Measurements from ENCODE around the gene RHOC. TPM values are rescaled to one million over a fixed set of nuclear protein-coding genes. Genes with fewer than 3 reads are reported as not detected.
A peak's percentile ranks its signal among the peaks of the same experiment; 100 is the strongest.

Gene RHOC
- total RNA-seq, 1 donor from 2014 or later = 69.5 TPM

DNA sequence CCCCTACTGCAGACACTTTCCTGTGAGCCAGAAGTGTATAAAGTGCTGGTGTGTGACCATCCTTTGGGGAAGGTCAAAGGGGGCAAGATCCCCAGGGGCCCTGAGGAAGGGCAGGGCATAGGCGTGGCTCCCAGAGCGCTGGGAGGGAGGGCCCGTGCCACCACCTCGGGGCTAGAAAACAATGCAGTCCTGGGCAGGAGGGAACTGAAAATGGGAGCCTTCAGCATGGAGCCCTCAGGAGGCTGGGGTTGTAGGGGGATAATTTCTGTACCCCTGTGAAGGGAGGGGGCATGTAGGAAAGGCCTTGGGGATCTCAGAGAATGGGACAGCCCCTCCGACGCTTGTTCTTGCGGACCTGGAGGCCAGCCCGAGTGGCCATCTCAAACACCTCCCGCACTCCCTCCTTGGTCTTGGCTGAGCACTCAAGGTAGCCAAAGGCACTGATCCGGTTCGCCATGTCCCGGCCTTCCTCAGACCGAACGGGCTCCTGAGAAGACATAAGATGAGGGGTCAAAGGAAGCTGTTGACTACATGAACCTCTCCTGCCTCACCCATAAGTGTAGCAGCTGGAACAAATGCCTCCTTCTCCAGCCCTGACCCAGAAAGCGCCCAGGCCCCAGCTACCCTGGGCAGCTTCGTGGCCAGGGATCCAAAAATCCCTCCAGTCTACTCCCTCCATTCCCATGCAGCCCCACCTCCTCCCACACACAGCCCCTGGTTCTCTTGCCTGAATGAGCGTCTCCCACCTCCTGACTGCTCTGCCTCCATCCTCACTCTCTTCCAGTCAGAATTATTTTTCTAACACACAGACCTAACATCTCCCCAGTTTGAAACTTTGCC lies 5.5 kb downstream of the RHOC start:
- ATAC-seq = no peak

DNA sequence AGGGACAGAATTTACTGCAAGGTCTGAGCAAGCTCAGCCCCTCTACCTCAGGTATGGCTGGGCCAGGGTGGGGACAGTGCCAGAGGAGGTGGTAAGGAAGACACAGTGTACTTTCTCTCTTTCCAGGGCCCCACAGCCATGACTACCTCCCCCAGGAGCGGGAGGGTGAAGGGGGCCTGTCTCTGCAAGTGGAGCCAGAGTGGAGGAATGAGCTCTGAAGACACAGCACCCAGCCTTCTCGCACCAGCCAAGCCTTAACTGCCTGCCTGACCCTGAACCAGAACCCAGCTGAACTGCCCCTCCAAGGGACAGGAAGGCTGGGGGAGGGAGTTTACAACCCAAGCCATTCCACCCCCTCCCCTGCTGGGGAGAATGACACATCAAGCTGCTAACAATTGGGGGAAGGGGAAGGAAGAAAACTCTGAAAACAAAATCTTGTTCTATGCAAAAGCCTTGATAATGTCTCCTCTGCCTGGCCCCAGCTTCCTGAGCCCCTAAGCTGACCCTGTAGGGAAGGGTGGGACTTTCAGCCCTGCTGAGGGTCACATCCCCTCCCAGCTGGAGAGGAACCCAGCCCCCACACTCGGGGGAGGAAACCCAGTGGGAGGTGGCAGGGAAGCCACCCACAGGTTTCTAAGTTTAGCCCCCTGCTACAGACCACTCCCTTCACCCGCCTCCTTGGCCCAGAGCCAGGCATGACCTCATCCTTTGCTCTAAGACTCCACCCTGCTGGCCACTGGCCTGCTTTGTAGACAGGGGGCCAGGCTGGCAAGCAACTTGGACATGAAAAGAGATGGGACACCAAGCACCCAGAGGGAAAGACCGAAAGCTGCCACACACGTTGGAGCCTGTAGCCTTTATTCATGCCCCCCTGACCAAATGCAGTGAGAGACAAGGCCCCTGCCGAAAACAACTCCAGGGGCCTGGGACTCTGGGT lies 6.4 kb downstream of the RHOC start:
- peak; percentile 41 for ATAC-seq

DNA sequence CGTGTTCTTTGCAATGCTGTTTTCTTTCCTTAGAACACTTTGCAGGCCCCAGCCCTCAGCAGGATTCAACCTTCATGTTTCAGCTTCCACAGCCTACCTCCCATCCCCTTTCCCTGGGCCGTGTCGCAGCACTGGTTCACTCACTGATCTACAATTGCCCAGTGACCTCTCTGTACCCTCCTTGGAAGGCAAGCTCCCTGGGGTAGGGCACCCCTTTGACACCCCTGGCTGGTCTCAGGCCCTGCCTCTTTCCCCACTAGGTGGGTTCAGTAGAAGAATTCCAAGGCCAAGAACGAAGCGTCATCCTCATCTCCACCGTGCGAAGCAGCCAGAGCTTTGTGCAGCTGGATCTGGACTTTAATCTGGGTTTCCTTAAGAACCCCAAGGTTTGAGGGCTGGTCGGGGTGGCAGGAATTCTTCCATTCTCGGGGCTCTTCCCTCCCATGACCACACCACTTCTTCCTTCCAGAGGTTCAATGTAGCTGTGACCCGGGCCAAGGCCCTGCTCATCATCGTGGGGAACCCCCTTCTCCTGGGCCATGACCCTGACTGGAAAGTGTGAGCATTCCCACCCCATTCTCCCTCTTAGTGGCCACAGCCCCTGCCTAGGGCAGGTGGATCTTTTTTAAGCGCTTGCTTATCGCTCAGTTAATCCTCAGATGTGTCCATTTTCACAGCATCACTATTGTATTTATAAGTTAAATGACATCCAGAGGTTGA lies 7.3 kb downstream of the RHOC start:
- no peak for ATAC-seq

DNA sequence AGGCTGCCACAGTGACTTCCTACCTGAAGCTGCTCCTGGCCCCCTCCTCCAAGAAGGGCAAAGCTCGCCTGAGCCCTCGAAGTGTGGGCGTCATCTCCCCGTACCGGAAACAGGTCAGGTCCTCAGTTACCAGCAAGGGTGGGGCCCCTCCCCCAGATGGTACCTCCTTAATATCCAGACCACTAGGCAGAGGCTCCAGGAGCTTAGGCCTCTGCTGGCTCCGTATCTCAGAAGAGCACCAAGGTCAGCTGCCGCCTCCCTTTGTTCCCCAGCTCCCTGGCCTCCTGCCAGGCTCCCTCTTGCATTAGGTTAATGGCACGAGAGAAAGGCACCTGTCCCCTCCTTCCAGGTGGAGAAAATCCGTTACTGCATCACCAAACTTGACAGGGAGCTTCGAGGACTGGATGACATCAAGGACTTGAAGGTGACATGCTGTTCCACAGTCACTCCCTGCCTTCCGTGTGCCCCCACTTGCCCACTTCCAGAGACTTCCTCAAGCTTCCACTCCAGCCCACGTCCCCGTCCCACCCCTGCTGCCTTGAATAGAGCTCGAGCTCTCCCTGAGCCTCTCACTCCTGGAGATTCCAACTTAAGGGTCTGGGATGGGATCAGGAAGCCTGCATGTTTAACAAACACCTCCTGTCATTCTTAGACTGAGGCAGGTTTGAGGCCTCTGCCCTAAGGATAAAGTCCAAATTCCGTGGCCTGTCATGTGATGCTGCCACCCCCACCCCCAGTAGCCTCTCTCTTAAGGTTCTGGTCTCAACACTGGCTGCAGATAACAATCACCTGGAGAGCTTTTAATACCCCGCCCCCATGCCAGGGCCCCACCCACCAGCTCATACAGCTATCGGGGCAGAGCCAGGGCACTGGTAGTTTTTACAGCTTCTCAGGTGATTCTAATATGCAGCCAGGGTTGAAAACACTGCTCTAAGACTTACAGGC lies 8.3 kb downstream of the RHOC start:
- ATAC-seq = no peak

DNA sequence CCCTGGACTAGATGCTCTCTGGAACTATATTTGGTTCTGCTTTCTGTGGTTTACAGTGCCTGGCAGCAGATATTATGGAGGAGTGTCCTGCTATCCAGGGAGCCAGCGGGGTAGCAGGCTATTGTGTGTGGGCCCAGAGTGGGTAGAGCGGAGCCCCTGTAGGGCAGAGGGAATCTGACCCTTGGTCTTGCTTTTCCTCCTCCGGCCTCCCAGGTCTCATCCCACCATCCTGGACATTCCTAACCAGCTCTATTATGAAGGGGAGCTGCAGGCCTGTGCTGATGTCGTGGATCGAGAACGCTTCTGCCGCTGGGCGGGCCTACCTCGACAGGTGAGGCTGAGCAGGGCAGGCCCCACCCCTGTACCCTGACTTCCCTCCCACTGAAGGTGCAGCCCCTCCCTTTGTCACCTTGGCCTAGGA lies 9.1 kb downstream of the RHOC start:
- no peak for ATAC-seq

DNA sequence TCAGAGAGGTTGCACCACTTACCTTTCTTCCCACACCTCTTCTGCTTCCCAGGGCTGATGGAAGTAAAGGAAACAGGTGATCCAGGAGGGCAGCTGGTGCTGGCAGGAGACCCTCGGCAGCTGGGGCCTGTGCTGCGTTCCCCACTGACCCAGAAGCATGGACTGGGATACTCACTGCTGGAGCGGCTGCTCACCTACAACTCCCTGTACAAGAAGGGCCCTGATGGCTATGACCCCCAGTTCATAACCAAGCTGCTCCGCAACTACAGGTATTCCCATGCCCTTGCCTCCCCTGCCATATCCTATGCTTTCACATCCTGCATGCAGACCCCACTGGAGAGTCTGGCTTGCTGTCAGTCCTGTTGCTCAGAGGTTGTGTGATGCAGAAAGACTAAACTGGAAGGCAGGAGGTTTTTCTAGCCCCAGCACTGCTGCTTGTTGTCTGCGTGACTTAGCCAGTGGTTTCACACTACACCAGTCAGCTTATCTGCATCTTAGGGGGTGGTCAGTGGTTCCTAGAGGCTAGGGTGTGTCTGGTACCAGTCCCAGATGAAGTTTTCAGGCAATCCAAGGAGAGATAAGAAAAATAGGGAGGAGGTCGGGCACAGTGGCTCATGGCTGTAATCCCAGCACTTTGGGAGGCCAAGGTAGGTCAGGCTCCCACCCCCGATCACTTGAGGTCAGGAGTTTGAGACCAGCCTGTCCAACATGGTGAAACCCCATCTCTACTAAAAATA lies 10.2 kb downstream of the RHOC start:
- no peak for ATAC-seq

DNA sequence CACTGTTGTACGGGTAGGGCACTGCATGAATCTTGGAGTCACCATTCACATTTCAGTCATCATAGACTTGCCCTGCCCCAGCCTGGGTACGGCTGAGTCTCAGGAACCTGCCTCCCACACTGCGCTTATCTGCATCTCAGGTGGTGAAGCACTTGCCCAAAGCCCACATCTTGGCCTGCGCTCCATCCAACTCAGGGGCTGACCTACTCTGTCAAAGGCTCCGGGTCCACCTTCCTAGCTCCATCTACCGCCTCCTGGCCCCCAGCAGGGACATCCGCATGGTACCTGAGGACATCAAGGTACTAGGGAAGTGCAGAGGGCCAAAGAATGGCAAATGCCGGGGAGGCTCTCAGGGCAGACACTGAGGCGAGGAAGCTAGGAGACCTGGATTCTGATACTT lies 11.7 kb downstream of the RHOC start:
- no peak for ATAC-seq

DNA sequence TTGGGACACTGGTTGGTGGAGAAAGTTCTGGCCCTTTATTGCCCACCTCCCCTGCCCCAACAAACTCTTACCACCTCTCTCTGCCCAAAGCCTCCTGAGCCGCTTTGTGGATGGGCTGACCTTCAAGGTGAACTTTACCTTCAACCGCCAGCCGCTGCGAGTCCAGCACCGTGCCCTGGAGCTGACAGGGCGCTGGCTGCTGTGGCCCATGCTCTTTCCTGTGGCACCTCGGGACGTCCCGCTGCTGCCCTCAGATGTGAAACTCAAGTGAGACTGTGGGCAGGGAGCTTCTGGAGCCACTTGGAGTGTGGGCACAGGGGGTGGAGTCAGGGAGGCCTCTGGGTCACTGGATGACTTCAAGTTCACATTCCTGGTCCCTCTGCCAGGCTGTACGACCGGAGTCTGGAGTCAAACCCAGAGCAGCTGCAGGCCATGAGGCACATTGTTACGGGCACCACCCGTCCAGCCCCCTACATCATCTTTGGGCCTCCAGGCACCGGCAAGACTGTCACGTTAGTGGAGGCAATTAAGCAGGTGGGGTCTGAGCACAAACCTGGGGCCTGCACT lies 12.5 kb downstream of the RHOC start:
- ATAC-seq = no peak

DNA sequence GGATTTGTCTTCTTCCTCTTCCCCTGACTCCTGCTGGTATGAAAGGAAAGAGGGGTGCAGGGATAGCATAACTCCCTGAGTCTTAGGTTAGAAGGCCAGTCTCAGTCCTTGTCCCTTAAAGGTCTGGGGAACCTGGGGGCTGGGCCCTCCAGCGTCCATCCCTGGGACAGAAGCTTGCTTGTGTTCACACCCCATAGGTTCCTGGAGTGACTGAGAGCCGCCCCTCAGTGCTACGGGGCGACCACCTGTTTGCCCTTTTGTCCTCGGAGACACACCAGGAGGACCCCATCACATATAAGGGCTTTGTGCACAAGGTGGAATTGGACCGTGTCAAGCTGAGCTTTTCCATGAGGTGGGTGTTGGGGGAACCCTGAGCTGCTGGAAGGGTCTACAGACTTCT lies 13.1 kb downstream of the RHOC start:
- no peak for ATAC-seq

DNA sequence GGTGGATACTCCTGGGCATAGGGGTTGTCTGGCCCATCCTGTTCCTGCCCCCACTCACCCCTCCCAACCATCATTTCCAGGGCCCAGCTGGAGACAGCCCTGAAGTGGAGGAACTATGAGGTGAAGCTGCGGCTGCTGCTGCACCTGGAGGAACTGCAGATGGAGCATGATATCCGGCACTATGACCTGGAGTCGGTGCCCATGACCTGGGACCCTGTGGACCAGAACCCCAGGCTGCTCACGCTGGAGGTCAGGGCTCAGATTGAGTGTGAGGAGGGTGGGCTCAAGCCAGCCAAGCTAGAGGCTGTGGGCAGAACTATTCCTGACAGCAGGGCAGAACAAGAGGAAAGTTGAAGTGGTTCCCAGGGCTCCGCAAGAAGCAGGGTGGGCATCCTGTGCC lies 14.2 kb downstream of the RHOC start:
- ATAC-seq = no peak

DNA sequence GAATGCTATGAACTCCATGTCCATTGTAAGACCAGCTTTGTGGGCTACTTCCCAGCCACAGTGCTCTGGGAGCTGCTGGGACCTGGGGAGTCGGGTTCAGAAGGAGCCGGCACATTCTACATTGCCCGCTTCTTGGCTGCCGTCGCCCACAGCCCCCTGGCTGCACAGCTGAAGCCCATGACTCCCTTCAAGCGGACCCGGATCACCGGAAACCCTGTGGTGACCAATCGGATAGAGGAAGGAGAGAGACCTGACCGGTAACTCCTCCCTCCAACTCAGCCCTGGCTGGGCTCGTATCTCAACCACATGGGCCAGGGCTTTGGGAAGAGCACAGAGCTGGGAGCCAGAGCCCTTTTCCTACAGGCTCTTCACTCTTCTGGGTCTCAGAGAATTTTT lies 17.1 kb downstream of the RHOC start:
- no peak for ATAC-seq

DNA sequence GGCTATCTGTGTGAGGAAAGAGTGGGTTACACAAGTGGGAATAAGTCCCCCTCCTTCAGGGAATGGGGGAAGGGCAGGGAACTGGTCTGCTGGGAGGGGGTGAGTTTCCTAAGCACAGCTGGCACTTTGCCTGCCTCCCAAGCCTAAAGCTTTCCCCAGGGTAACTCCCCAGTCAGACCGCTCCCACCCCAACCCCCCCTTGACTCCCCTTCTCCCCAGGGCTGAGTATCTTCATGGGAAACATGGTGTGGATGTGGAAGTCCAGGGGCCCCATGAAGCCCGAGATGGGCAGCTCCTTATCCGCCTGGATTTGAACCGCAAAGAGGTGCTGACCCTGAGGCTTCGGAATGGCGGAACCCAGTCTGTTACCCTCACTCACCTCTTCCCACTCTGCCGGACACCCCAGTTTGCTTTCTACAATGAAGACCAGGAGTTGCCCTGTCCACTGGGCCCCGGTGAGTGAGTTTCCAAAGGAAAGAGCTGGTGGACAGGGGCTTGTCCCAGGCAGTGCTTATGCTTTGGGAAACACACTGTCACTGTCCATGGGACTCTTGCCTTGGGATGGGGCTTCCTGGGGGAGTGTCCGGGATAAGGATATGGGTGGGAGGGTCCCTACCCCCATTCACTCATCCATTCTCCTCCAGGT lies 17.6 kb downstream of the RHOC start:
- ATAC-seq = no peak

DNA sequence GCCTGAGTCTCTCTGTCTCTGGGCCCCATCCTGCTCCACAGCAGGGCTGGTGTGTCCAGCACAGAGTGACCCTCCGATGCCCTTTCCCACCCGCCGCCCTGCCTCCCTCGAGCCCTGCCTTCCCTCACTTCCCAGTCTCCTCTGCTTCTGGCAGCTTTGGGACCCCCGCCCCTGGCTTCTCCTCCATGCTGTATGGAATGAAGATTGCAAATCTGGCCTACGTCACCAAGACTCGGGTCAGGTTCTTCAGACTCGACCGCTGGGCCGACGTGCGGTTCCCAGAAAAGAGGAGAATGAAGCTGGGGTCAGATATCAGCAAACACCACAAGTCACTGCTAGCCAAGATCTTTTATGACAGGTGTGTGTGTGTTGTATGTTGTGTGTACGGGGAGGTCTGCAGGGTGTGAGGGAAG lies 18.1 kb downstream of the RHOC start:
- no peak for ATAC-seq

DNA sequence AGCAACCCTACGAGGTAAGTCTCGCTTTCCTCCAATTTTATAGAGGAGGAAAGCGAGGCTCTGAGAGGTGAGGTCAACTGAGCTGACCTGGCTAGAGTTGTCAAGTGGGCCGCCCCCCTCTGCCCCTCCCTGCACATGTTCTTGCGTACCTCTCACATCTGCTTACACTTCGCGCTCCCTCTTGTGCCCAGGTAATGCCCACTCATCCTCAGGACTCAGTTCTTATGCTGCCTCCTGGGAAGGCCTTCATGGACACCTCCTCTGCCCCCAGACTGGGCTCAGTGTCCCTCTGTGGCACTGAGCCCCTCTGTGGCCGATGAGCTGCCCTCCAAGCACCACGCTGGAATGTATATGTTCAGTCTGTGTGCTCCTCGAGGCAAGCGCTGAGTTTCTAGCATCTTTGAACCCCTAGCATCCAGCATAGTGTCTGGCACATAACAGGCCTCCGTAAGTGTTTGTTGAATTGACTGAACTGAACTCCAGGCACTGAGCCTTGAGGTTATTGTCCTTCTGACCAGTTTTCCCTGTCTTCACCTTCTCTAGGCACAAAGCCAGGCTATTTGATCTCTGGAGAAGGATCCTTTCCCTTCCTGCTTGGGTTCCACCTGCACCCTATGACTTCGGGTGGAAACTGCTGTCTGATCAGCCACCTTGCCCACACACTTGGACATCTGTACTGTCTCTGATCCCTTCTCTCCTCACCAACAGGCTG lies 19.0 kb downstream of the RHOC start:
- ATAC-seq = peak; percentile 44

DNA sequence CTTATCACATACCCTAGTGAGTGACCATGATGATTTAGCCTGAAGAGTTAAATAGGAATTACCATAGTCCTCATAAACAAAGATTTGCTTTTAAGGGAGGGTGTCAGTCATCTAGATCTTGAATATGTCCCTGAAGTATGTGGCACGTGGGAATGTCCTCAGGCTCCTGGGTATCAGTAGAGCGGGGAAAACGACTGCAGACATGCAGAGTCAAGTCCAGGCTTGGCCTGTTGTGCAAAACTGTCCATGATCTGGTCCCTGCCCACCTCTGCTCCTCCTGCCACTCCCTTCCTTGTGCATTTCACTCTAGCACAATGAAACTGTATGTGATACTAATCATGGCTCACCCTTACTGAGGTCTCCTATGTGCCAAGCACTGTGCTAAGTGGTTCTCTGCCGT lies 19.6 kb downstream of the RHOC start:
- ATAC-seq = peak; percentile 96

DNA sequence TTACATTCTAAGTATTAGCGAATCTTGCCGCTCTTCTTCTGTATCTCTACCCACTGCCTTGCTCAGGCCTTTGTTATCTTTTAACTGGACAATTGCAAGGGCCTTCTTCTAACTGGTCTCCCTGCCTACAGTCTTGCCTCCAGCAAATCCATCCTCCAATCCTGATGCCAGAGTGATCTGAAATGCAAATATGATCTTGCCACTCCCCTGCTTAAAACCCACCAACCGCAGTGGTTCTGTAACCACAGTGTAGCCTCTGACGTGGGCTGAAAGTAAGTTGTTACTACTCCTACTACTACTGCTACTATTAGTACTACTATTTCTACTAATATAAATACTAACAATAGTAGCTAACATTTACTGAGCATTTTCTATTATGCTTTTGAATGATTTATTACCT lies 20.1 kb downstream of the RHOC start:
- ATAC-seq = no peak

DNA sequence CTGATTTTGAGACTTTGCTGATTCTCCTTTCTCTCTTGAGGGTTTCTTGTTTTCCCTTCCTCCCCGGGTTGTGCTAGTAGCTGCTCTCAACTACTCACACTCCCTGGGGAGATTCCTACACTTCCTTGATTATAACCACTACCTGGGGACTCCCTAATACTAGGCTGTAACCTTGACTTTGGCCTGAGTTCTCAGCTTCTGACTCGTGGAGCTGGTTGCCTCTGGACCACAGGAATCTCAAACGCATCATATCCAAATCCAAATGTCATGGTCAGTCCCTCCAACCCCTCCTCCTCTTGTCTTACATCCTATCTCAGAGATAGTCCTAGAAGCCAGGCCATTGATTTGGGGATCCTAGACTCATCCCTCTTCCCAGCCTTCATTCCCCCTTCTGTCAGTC lies 20.5 kb downstream of the RHOC start:
- no peak for ATAC-seq

DNA sequence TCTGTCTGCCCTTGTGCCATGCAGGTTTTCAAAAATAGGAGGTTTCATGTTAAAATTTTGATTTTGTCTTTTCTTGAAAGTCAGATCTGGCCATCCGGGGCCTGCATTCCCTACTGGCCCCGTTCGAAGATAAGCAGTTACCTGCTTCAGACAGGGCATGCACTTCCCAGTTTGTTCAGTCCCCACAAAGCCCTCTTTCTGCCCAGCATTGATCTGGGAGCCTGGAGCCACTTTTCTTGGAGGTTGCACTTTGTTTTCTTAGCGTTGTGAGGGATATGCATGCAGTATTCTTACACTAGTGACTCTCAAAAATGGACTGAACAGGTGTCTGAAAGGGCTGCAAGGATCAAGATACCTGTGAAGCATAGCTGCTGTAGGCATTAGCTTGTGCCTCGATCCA lies 21.0 kb downstream of the RHOC start:
- no peak for ATAC-seq

DNA sequence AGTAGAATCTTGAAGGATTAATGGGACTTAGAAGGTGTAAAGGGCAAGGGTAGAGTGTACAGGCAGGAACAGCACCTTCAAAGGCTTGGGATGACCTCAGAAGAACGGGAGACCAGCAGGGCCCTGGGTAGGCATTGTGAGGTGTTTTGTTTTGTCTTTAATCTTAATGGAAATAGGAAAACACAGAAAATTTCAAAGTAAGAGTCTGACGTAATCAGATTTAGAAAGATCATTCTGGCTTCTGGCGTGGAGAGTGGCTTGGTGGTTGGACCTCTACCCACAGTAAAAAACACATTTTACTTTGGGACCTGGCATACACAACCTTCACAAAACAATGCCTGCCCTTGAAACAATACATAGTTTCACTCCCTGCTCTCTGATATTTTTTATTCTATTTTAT lies 28.3 kb downstream of the RHOC start:
- no peak for ATAC-seq

DNA sequence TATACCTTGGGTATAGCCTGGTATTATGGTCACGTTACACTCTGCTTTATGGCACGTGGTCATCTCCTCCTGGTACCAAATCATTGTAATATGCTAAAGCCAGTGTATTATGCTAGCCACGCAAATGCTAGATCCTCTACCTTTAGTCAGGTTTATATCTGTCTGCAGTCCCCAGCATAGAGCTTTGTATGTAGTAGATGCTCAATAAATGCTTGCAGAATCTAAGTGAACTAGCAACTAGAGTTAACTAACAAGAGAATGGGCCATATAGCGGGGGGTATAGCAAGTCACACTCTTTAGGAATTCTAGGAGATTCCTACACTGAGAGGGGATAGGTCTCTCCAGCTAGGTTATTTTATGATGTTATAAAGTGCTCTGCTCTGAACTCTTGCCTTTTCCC lies 29.4 kb downstream of the RHOC start:
- no peak for ATAC-seq

All from esophagus mucosa (tissue), 1 donor.